H1 (cell line): ENCODE results near the gene SIK3. TPM values are rescaled to one million over a fixed set of nuclear protein-coding genes. Genes with fewer than 3 reads are reported as not detected.

Experiments
- CTCF ChIA-PET: fragments of 300-600 bp; sonication (Branson Sonifier 250); formaldehyde crosslinking; loops from one replicate; lab custom pipeline; 2021; ENCODE audit not compliant: partially characterized antibody; lab: Charles Lee
- POLR2A ChIA-PET: fragments of 300-600 bp; sonication (Branson Sonifier 250); formaldehyde crosslinking; loops from one replicate; lab custom pipeline; 2021; ENCODE audit warnings: inconsistent platforms; ENCODE audit not compliant: partially characterized antibody; lab: Charles Lee
- DNase-seq, 2 experiments: peaks; one replicate each; pipeline versions ENCODE4 v3.0.0 to v3.0.0-alpha.2; 2010 to 2022; ENCODE audit warnings: low spot score in 2 of 2, low read depth in 1 of 2, mixed read lengths in 1 of 2
- FAIRE-seq: peaks from 2 replicates; lab custom pipeline; 2011; peaks lifted over from hg19 to GRCh38; lab: Jason Lieb, UNC
- H2AFZ ChIP-seq: 2 replicates; pipeline ENCODE4 v1.8.1; 2012; ENCODE audit warnings: low read length, inconsistent platforms
- H2AK5ac ChIP-seq: 2 replicates; pipeline ENCODE4 v1.6.1; 2013; ENCODE audit warnings: low read depth, low read length
- H2BK120ac ChIP-seq: replicated peaks from 2 replicates; pipeline ENCODE3; 2013; ENCODE audit warnings: low read depth, low read length, inconsistent platforms
- H2BK12ac ChIP-seq: 2 replicates; pipeline ENCODE4 v1.6.1; 2013; ENCODE audit warnings: low read depth, low read length
- H2BK15ac ChIP-seq: 2 replicates; pipeline ENCODE4 v1.6.1; 2013; ENCODE audit warnings: low read length
- H2BK20ac ChIP-seq: 2 replicates; pipeline ENCODE4 v1.6.1; 2013; ENCODE audit warnings: low read length
- H2BK5ac ChIP-seq: 2 replicates; pipeline ENCODE4 v1.6.1; 2013; ENCODE audit warnings: low read depth, low read length
- H3K14ac ChIP-seq: 2 replicates; pipeline ENCODE4 v1.6.1; 2013; ENCODE audit warnings: inconsistent platforms; ENCODE audit not compliant: insufficient read length
- H3K18ac ChIP-seq: 2 replicates; pipeline ENCODE4 v1.6.1; 2013; ENCODE audit warnings: low read length; ENCODE audit errors: extremely low read depth
- H3K23ac ChIP-seq: 2 replicates; pipeline ENCODE4 v1.6.1; 2013; ENCODE audit warnings: inconsistent platforms; ENCODE audit not compliant: insufficient read length
- H3K23me2 ChIP-seq: 2 replicates; pipeline ENCODE4 v1.6.1; 2013; ENCODE audit warnings: low read depth, low read length
- H3K27ac ChIP-seq: 2 replicates; pipeline ENCODE4 v1.6.1; 2011; ENCODE audit warnings: low read depth, low read length, inconsistent platforms
- H3K27me3 ChIP-seq, 4 experiments: replicated peaks in 1 of 4; 1 replicate in 1 of 4; 2 replicates in 3 of 4; pipeline versions ENCODE4 v1.6.1 to v1.8.1; 2011 to 2013; ENCODE audit warnings: low read length in 3 of 4, mild to moderate bottlenecking in 3 of 4, inconsistent platforms in 2 of 4, mixed read lengths in 2 of 4, moderate library complexity in 1 of 4; ENCODE audit not compliant: control insufficient read depth in 3 of 4, insufficient read depth in 3 of 4; ENCODE audit errors: extremely low read depth in 1 of 4
- H3K36me3 ChIP-seq, 4 experiments: 2 replicates each; pipeline versions ENCODE4 v1.6.1 to v1.8.1; 2011 to 2013; ENCODE audit warnings: mild to moderate bottlenecking in 4 of 4, low read length in 3 of 4, moderate library complexity in 2 of 4, control low read depth in 1 of 4, inconsistent platforms in 1 of 4; ENCODE audit not compliant: insufficient read depth in 4 of 4, control insufficient read depth in 2 of 4
- H3K4ac ChIP-seq: replicated peaks from 2 replicates; pipeline ENCODE3; 2013; ENCODE audit warnings: low read length, low read depth, mixed read lengths, inconsistent platforms; ENCODE audit not compliant: insufficient read length
- H3K4me1 ChIP-seq, 4 experiments: replicated peaks in 1 of 4; 1 replicate in 1 of 4; 2 replicates in 3 of 4; pipeline versions ENCODE4 v1.6.1 to v1.8.1; 2011 to 2013; ENCODE audit warnings: low read length in 3 of 4, inconsistent platforms in 2 of 4, mixed read lengths in 1 of 4; ENCODE audit not compliant: insufficient read depth in 4 of 4, control insufficient read depth in 3 of 4
- H3K4me2 ChIP-seq, 2 experiments: 2 replicates each; pipeline versions ENCODE4 v1.6.1 to v1.8.1; 2011 to 2013; ENCODE audit warnings: low read depth in 2 of 2, low read length in 2 of 2, control low read depth in 1 of 2, inconsistent platforms in 1 of 2, mild to moderate bottlenecking in 1 of 2; ENCODE audit not compliant: insufficient read depth in 1 of 2
- H3K4me3 ChIP-seq, 4 experiments: fragments of 200-600, 300-600 bp in 1 of 4; sonication (generic), shearing (Covaris generic), sonication (Bioruptor Twin) in 1 of 4; 2 replicates each; pipeline versions ENCODE4 v1.5.1 to v1.8.1; 2011 to 2016; ENCODE audit warnings: low read length in 4 of 4, low read depth in 3 of 4, control low read depth in 2 of 4, inconsistent platforms in 2 of 4, mild to moderate bottlenecking in 2 of 4, mixed read lengths in 1 of 4, moderate library complexity in 1 of 4; ENCODE audit not compliant: insufficient read depth in 2 of 4; ENCODE audit errors: extremely low read depth in 1 of 4
- H3K56ac ChIP-seq: replicated peaks from 2 replicates; pipeline ENCODE3; 2013; ENCODE audit warnings: low read depth, mild to moderate bottlenecking, mixed read lengths, low read length, inconsistent platforms; ENCODE audit not compliant: insufficient read length
- H3K79me1 ChIP-seq: 2 replicates; pipeline ENCODE4 v1.6.1; 2013; ENCODE audit warnings: low read depth, low read length, control low read depth
- H3K79me2 ChIP-seq, 2 experiments: 2 replicates each; pipeline versions ENCODE4 v1.6.1 to v1.8.1; 2012 to 2013; ENCODE audit warnings: low read length in 2 of 2, mild to moderate bottlenecking in 2 of 2, inconsistent platforms in 1 of 2; ENCODE audit not compliant: insufficient read depth in 2 of 2, control insufficient read depth in 1 of 2
- H3K9ac ChIP-seq, 4 experiments: replicated peaks in 1 of 4; 1 replicate in 1 of 4; 2 replicates in 3 of 4; pipeline versions ENCODE4 v1.6.1 to v1.8.1; 2011 to 2013; ENCODE audit warnings: low read depth in 3 of 4, low read length in 3 of 4, control low read depth in 2 of 4, mild to moderate bottlenecking in 2 of 4, moderate library complexity in 2 of 4, inconsistent platforms in 1 of 4; ENCODE audit errors: extremely low read depth in 1 of 4
- H3K9me3 ChIP-seq, 2 experiments: 2 replicates each; pipeline versions ENCODE4 v1.6.1 to v1.8.1; 2012 to 2013; ENCODE audit warnings: mild to moderate bottlenecking in 2 of 2, moderate library complexity in 2 of 2, control low read depth in 1 of 2, inconsistent platforms in 1 of 2, low read depth in 1 of 2, low read length in 1 of 2, mixed read lengths in 1 of 2; ENCODE audit not compliant: insufficient read depth in 2 of 2
- H4K20me1 ChIP-seq, 2 experiments: replicated peaks in 1 of 2; 2 replicates each; pipeline versions ENCODE3 to v1.8.1; 2011 to 2013; ENCODE audit warnings: inconsistent platforms in 2 of 2, low read length in 2 of 2, mild to moderate bottlenecking in 1 of 2; ENCODE audit not compliant: insufficient read depth in 2 of 2, control insufficient read depth in 1 of 2
- H4K5ac ChIP-seq: 2 replicates; pipeline ENCODE4 v1.6.1; 2013; ENCODE audit warnings: low read length, low read depth, mixed read lengths, inconsistent platforms; ENCODE audit not compliant: insufficient read length
- H4K8ac ChIP-seq: 2 replicates; pipeline ENCODE4 v1.8.0; 2013; ENCODE audit warnings: mild to moderate bottlenecking, moderate library complexity, low read length, inconsistent platforms; ENCODE audit not compliant: insufficient read depth; ENCODE audit errors: extremely low read depth
- H4K91ac ChIP-seq: replicated peaks from 2 replicates; pipeline ENCODE3; 2013; ENCODE audit warnings: low read length, mixed read lengths, inconsistent platforms; ENCODE audit not compliant: insufficient read length
- E2F6 ChIP-seq: IDR thresholded peaks from 2 replicates; pipeline ENCODE4 v1.6.1; 2012; ENCODE audit warnings: inconsistent platforms
- FOSL1 ChIP-seq: IDR thresholded peaks from 2 replicates; pipeline ENCODE4 v1.6.1; 2011; ENCODE audit warnings: mild to moderate bottlenecking, low read depth, low read length, moderate library complexity; ENCODE audit not compliant: insufficient read depth
- GTF2F1 ChIP-seq: IDR thresholded peaks from 2 replicates; pipeline ENCODE4 v1.6.1; 2012; ENCODE audit warnings: low read depth, low read length, improper control_type of control experiment, borderline replicate concordance
- HDAC6 ChIP-seq: IDR thresholded peaks from one replicate; pipeline ENCODE4 v1.7.1; 2012; ENCODE audit warnings: low read depth, mild to moderate bottlenecking, inconsistent platforms, low read length, moderate library complexity
- MAFK ChIP-seq: IDR thresholded peaks from 2 replicates; pipeline ENCODE4 v1.6.1; 2012; ENCODE audit warnings: low read depth, mild to moderate bottlenecking, improper control_type of control experiment, low read length
- RBBP5 ChIP-seq: IDR thresholded peaks from 2 replicates; pipeline ENCODE4 v1.7.1; 2012; ENCODE audit warnings: low read depth, mild to moderate bottlenecking, inconsistent platforms, low read length, moderate library complexity, borderline replicate concordance
- TAF1 ChIP-seq: IDR thresholded peaks from 2 replicates; pipeline ENCODE4 v1.6.1; 2011; ENCODE audit warnings: mild to moderate bottlenecking, low read depth, low read length
- ZNF274 ChIP-seq: IDR thresholded peaks from 2 replicates; pipeline ENCODE4 v1.7.0; 2012; ENCODE audit warnings: low read length, borderline replicate concordance; ENCODE audit errors: extremely low read depth
- WGBS, 2 experiments: shearing (Covaris generic) in 1 of 2; methylation state at CpG; one replicate each; pipeline versions ENCODE4 v1.1.6 to v1.1.7; 2013 to 2015; ENCODE audit warnings: low lambda C conversion rate in 2 of 2, mixed read lengths in 2 of 2, inconsistent platforms in 1 of 2, low coverage in 1 of 2, missing lambda C conversion rate in 1 of 2; ENCODE audit not compliant: insufficient replicate concordance in 2 of 2, insufficient coverage in 1 of 2, insufficient read length in 1 of 2; ENCODE audit errors: extremely low coverage in 1 of 2, missing lambda C conversion rate in 1 of 2; 5-methylcytosine and 5-hydroxymethylcytosine counted together
- polyA plus RNA-seq, 7 experiments: library from polyadenylated mRNA; depleted of rRNA in 3 of 7; stranded (reverse) in 5 of 7; unstranded in 2 of 7; fragments of >200 nt in 5 of 7; fragments of 200-250 nt in 2 of 7; gene quantifications; 1 replicate in 5 of 7; 2 replicates in 1 of 7; 4 replicates in 1 of 7; pipeline versions ENCODE4 v1.2.1 to v1.2.3, GENCODE V29; 2011 to 2013; ENCODE audit warnings: missing spikeins in 2 of 7, mixed read lengths in 2 of 7
- total RNA-seq: library from RNA; stranded (reverse); fragmentation: NEBNext Ultra II Directional; extraction: Animal tissue kit (Norgen Biotek cat#: 25700); gene quantifications from 2 replicates; pipeline ENCODE4 v1.2.1, GENCODE V29; 2021

The SIK3 gene
- total and polyA plus RNA-seq, 2 of the 8 experiments (the other 6 are each of a cell fraction or from before 2014, with no cell fraction given): 19.9 to 32.1 TPM

- 87% methylated on average over 1 of the region's 1 CpG; no CpG with 5 or more reads in 1 of the 2 experiments for WGBS, 2 experiments
- Histone ChIP-seq H3K4ac (no peak overlapping the region), H3K27me3 (no peaks in the 10 kb centered on the region), H3K9me3 (no peaks in the 10 kb centered on the region), H3K56ac (no peak overlapping the region), H3K9ac (no peak overlapping the region), H2BK15ac (no peak overlapping the region), H2BK5ac (no peak overlapping the region), H3K4me2 (no peak overlapping the region), H4K5ac (no peak overlapping the region), H3K4me3 (no peak overlapping the region), H2AK5ac (no peak overlapping the region), H3K36me3 (no peaks in the 10 kb centered on the region), H4K91ac (no peak overlapping the region), H3K14ac (no peak overlapping the region), H3K23ac (no peak overlapping the region), H3K27ac (no peak overlapping the region), H4K8ac (no peak overlapping the region), H2BK12ac (no peak overlapping the region), H2AFZ (no peak overlapping the region), H3K23me2 (no peaks in the 10 kb centered on the region; the same call in 1 of the 2 replicates), H4K20me1 (no peaks in the 10 kb centered on the region), H3K4me1 (no peaks in the 10 kb centered on the region)
- ChIA-PET POLR2A (interaction anchor here (1.4 kb wide), 1 partner anchor 23 kb away, joined by 3 read pairs; no protein-coding TSS in a partner anchor), CTCF (interaction anchor here (0.6 to 2.0 kb wide), 12 partner anchors 10 to 326 kb away, joined by 3 to 11 read pairs (median 4); partner anchors contain the start of genes APOA1, APOA4 and APOA5)
- FAIRE-seq (no peak), DNase-seq (no peak)
- TF ChIP-seq TAF1: no peak
- TF ChIP-seq E2F6: no peak
- TF ChIP-seq RBBP5: no peak
- TF ChIP-seq FOSL1: no peak
- TF ChIP-seq MAFK: no peak
- TF ChIP-seq GTF2F1: no peak
- no peak for TF ChIP-seq ZNF274
- no peak for TF ChIP-seq HDAC6
- TF ChIP-seq, all 59 proteins: peak for 0
- Histone ChIP-seq H3K79me1 (no peaks in the 10 kb centered on the region), H2BK20ac (no peak overlapping the region), H3K18ac (no peak overlapping the region), H3K79me2 (no peaks in the 10 kb centered on the region), H2BK120ac (no peak overlapping the region)
These were observed 285.1 kb downstream of the SIK3 start for GRCh38 chr11:116813170-116813569.
